GM21367 (cell line): Measurements from ENCODE around the gene DCLK1.

Source experiments
- ATAC-seq: cut with Tn5 transposase; IDR thresholded peaks from one replicate; pipeline ENCODE4 v1.9.1; 2021; ENCODE audit not compliant: unreplicated experiment

The DCLK1 gene

DNA sequence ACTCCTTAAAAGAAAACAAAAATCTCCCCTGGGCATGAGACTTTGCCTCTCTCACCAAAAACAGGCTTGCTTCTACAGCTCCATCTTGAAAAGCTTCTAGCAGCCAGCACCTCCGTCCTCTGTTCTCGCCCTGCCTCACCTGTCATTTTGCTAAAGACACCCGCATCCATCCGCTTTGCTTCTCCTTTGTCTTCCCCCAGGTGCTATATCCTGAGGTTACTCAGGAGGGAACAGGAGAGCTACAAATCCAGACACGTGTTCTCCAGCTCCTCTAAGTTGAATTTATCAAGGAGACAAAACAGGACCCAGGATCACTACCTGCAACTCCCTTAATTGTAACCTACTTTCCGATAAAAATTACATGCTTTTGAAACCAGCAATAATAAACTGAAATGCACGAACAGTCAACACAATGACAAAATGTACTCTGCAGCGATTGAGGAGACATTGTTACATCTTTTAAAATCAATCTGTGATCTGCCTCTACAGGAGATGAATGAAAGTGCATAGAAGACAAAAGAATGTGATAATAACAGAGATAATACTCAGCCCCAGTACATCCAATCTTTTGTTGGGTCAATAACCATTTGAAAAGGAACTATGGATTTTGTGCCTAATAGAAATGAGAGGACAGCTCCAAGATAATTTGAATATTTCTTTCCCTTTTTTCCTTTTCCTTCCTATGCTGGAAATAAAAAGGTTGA lies 221.2 kb downstream of the DCLK1 start:
- no peak for ATAC-seq

GRCh38 chr13:35909091-35909490 lies 222.1 kb downstream of the DCLK1 start:
- ATAC-seq, result no peak

DNA sequence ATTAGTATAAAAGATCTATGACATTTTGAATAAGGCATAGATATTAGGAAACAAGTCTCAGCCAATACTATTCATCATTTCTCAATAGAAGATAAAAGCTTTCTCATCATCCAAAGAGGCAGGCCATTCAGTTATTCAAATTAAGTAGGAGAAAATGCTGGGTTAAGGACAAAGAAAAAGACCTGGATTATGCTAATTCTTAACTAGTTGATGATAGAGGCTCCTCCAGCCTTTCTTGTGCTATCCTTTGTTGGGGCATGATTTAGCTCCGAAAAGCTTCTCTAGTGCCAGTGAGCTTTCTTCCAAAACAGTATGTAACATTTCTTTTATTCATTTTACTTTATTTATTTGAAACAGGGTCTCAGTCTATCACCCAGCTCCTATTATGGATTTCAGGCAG lies 223.0 kb downstream of the DCLK1 start:
- no peak for ATAC-seq

DNA sequence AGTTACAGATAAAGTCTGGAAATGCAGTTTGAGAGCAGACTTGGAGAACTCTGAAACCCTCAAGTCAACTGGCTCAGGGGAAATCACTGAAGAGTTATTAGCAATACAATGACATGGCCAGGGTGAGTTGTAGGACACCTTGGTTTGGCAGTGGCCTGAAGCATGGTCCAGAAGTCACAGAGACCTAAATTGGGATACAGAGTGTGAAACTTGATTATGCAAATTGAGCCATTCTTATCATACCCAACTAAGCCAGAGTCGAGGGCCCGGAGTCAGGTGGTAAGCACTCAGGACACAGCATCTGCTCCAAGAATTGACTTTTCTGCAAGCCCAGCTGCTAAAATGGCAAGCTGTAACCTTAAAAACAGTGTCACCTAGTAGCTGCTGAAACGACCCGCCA lies 224.5 kb downstream of the DCLK1 start:
- no peak for ATAC-seq

- no peak for ATAC-seq
These were observed 228.1 kb downstream of the DCLK1 start for GRCh38 chr13:35903075-35903474.

GRCh38 chr13:35898041-35898440 lies 233.1 kb downstream of the DCLK1 start:
- ATAC-seq, result no peak

DNA sequence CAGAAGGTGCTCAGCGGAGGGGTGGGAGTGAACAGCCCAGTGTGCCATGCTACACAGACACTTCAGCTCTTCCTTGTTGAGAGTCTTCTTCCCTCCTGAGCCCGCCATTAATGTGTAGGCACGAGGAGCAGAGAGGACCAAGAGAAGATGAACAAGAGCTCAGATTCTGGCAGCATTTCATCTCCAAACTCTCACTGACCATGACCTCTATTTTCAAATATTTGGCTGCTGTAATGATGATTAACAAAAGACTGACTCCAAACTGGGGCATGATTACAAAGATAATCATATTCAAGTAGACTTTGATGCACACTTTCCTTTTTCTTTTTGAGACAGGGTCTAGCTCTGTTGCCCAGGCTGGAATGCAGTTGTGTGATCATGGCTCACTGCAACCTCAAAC lies 236.5 kb downstream of the DCLK1 start:
- ATAC-seq, result no peak

GRCh38 chr13:35892837-35893814 lies 238.1 kb downstream of the DCLK1 start:
- no peak for ATAC-seq

DNA sequence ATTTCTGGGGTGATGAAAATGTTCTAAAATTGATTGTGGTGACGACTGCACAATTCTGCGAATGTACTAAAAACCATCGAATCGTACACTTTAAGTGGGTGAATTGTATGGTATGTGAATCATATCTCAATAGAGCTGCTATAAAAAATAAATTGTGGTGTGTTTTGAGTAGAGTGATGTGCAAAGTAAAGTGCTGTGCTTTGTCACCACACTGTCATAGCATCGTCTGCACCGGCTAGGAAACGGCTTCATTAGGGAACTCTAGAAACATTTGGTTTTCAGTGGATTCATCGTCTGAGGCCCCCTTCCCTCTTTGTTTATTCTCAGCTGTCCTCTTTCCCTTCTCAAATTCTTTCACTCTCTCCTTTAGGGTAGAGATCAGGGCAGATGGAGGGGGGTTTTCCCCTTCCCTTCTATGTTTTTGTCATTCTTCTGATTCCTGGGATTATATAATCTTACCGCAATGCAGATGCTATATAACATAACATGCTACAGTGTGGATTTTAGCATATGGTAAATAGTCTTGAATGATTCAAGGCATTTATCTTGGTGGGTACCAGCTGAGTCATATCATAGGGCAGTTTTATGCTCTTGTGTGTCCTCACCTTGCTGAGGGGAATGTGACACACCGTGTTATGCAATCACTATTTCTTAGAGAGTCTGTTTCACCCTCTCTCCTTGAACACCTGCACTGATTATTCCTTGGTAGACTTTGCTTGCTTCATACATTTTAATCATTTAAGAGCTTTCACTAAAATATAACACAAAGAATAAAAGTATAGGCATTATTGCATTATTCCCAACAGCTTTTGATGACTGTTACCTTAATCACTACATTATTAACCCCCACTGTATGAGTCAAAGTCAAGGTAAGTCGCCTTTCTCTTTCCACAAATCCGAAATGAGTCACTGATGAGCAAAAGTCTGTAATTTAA lies 239.4 kb downstream of the DCLK1 start:
- ATAC-seq, result no peak

DNA sequence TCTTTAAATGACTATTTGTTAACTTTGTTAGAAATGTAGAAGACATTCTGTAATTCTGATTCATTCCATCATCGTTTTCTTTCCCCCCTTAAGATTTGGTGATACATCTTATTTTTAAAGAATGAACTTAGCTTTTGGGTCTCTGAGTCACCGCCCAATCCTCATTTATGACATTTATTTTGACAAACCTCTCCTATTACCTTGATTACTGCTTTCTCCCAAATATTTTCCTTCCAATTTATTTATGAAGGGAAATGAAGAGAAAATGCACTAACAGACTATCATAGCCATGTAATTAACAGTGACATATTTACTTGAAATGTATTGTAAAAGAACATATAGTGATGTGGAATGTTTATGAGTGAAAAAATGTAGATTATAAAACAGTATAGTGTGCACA lies 241.6 kb downstream of the DCLK1 start:
- no peak for ATAC-seq

- ATAC-seq, result no peak
These were observed 242.2 kb downstream of the DCLK1 start for GRCh38 chr13:35888981-35889380.

DNA sequence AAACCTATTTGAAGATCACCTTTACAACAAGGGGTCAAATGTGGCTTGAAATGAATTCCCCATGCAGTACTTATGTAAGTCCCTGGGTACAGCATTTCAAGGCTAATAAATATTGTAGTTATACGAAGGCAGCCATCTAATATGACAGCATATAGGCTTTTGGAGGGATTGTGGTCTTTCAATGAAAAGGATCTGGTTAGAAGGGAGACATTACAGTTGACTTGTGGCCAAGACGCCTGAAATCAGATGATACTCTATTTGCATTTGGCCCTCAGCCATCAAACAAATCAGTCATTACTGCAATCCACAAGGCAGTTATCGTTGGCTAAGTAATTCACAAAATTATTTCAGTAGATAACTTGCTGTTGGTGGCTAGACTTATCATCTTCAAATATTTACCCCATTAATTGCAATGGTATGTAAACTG lies 242.7 kb downstream of the DCLK1 start:
- no peak for ATAC-seq

GRCh38 chr13:35887115-35887666 lies 244.0 kb downstream of the DCLK1 start:
- no peak for ATAC-seq

DNA sequence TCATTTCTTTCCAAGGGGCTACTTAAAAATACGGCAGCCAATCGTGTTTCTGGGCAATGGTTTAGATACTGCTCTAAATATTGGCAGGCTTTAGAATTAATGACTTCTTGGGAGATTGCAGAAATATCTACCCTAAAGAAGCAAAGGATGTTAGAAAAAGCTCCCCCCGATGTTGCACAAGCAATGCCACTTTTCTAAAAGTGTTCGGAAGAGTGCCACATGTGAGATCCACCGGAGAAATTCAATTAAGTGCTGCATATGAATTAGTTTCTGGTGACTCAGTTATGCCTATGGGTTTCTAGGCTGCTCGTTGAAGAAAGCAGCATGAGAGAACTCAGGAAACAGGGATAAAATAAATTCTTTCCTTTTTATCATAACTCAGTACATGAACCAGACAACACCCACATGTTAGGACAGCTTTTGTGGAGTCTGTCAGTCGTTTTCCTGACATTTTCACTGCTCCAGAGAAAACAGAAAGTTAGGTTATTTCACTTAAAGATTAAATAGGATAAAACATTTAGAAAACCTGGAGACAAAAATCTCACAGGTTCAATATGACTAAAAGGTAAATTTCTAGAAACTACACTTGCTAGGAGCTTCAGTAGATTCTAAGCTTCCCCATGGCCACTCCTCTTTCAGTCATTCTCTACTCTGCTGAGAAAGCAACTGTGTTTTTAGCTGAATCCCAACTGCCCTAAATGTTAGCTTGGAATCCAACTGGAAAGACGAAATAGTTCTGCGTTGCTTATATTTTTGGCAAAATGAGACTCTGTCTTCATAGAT lies 244.7 kb downstream of the DCLK1 start:
- ATAC-seq, result no peak

DNA sequence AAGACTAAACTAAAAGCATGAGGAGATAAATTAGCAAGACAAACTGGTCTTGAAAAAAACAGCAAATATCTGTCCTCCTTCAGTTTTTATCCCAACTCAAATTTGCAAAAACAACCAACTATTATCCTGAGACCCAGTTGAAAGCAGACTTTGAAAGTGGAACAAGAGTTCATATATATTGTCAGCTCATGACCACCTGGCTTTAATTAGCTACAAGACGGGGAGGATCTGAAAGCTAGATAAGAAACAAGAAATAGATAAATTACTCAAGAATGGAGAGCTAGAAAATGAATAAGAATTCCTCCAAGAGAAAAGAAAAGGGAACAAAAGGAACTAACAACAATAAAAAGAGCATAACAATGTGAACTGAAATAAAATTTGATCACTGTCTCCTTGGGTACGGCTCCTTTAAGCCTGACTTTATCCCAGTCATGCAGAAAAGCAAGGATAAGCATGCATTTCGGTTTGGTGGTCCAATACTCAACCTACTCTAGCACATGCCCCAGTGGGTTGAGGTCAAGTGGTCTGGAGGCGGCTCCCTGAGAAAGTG lies 246.9 kb downstream of the DCLK1 start:
- no peak for ATAC-seq

DNA sequence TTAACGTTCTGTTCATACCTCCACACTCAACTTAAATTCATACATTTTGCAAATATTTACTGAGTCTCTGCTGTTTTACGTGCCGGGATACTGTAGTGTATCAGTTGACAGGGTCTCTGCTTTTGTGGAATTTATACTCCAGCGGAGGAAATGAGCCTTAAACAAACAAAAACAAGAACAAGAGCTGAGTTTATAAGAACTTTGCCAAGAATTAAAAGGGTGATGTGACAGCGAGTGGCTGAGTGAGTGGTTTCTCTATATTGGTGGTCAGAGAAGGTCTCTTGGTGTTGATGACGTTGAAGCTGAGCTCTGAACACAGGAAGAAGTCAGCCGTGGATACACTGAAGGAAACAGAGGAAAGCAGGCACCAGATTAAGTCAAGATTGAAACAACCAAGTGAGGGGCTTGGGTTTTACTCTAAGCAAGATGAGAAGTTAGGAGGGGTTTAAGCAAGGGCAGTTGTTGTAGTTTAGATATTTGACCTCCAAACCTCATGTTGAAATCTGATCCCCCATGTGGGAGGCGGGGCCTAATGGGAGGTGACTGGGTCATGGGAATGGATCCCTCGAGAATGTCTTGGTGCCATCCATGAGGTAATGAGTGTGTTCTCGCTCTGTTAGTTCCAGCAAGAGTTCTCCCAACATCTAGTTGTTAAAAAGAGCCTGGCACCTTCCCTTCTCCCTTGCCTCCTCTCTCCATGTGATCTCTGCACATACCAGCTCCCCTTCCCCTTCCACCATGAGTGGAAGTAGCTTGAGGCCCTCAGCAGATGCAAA lies 248.3 kb downstream of the DCLK1 start:
- ATAC-seq, result no peak

GRCh38 chr13:35881360-35881759 lies 249.8 kb downstream of the DCLK1 start:
- ATAC-seq, result no peak

GRCh38 chr13:35879111-35879510 lies 252.1 kb downstream of the DCLK1 start:
- ATAC-seq, result no peak

GRCh38 chr13:35876601-35877000 lies 254.6 kb downstream of the DCLK1 start:
- no peak for ATAC-seq
